Measurements from ENCODE around the gene TBC1D22A. TPM values are rescaled to one million over a fixed set of nuclear protein-coding genes. Genes with fewer than 3 reads are reported as not detected.

TBC1D22A gene
- total RNA-seq, 3 donors from 2014 or later: 19.0 to 23.6 (median 23.6) TPM

GRCh38 chr22:46856661-46857060 lies 94.2 kb downstream of the TBC1D22A start:
- Histone ChIP-seq H3K27me3 (no peaks in the 10 kb centered on the region), H3K9me3 (no peaks in the 10 kb centered on the region), H3K4me3 (no peak overlapping the region), H3K36me3 (no peaks in the 10 kb centered on the region), H3K27ac (no peak overlapping the region), H3K4me1 (no peaks in the 10 kb centered on the region)
- intact Hi-C loops (cut with DNase I; ENCODE audit: low total_unique reads): no loop called here
- no peak for DNase-seq (ENCODE audit: low spot score in 2 of 2)
- TF ChIP-seq POLR2AphosphoS5 (IDR thresholded peaks at IDR 0.05) (no peak), CTCF (IDR thresholded peaks at IDR 0.05) (no peak), POLR2A (IDR thresholded peaks at IDR 0.05) (no peak)

- no peak overlapping the region for H3K27ac ChIP-seq
- TF ChIP-seq CTCF (IDR thresholded peaks at IDR 0.05): no peak
- no peak for TF ChIP-seq POLR2A (IDR thresholded peaks at IDR 0.05)
- H3K36me3 ChIP-seq: no peaks in the 10 kb centered on the region
- no peaks in the 10 kb centered on the region for H3K27me3 ChIP-seq
- no peak for DNase-seq (ENCODE audit: low spot score in 2 of 2)
- no peak overlapping the region for H3K4me3 ChIP-seq
- intact Hi-C loops (cut with DNase I; ENCODE audit: low total_unique reads): no loop called here
- H3K4me1 ChIP-seq: no peaks in the 10 kb centered on the region
- H3K9me3 ChIP-seq: no peaks in the 10 kb centered on the region
These were observed 94.9 kb downstream of the TBC1D22A start for GRCh38 chr22:46857142-46857884.

- H3K27ac ChIP-seq: no peak overlapping the region
- DNase-seq (ENCODE audit: low spot score in 2 of 2): no peak
- H3K9me3 ChIP-seq: no peaks in the 10 kb centered on the region
- no peaks in the 10 kb centered on the region for H3K36me3 ChIP-seq
- intact Hi-C loops (cut with DNase I; ENCODE audit: low total_unique reads): no loop called here
- H3K4me1 ChIP-seq: no peaks in the 10 kb centered on the region
- no peaks in the 10 kb centered on the region for H3K27me3 ChIP-seq
- no peak overlapping the region for H3K4me3 ChIP-seq
- TF ChIP-seq POLR2A (IDR thresholded peaks at IDR 0.05) (no peak), POLR2AphosphoS5 (IDR thresholded peaks at IDR 0.05) (no peak), CTCF (IDR thresholded peaks at IDR 0.05) (no peak)
These were observed 95.4 kb downstream of the TBC1D22A start for GRCh38 chr22:46857885-46858143.

GRCh38 chr22:46858181-46858771 lies 95.8 kb downstream of the TBC1D22A start:
- Histone ChIP-seq H3K27ac (no peak overlapping the region), H3K36me3 (no peaks in the 10 kb centered on the region), H3K9me3 (no peaks in the 10 kb centered on the region), H3K4me3 (no peak overlapping the region), H3K4me1 (no peaks in the 10 kb centered on the region), H3K27me3 (no peaks in the 10 kb centered on the region)
- intact Hi-C loops (cut with DNase I; ENCODE audit: low total_unique reads): no loop called here
- no peak for TF ChIP-seq POLR2AphosphoS5 (IDR thresholded peaks at IDR 0.05)
- DNase-seq (ENCODE audit: low spot score in 2 of 2): no peak

GRCh38 chr22:46860562-46860961 lies 98.1 kb downstream of the TBC1D22A start:
- Histone ChIP-seq H3K27ac (no peak overlapping the region), H3K27me3 (no peaks in the 10 kb centered on the region), H3K9me3 (no peaks in the 10 kb centered on the region), H3K4me3 (no peak overlapping the region), H3K4me1 (no peaks in the 10 kb centered on the region), H3K36me3 (no peaks in the 10 kb centered on the region)
- DNase-seq (ENCODE audit: low spot score in 2 of 2): no peak
- TF ChIP-seq POLR2AphosphoS5 (IDR thresholded peaks at IDR 0.05): no peak
- TF ChIP-seq POLR2A (IDR thresholded peaks at IDR 0.05): no peak
- no peak for TF ChIP-seq CTCF (IDR thresholded peaks at IDR 0.05)
- intact Hi-C loops (cut with DNase I; ENCODE audit: low total_unique reads): no loop called here
